ENCODE measurements around the gene CABLES1.

Gene CABLES1

DNA sequence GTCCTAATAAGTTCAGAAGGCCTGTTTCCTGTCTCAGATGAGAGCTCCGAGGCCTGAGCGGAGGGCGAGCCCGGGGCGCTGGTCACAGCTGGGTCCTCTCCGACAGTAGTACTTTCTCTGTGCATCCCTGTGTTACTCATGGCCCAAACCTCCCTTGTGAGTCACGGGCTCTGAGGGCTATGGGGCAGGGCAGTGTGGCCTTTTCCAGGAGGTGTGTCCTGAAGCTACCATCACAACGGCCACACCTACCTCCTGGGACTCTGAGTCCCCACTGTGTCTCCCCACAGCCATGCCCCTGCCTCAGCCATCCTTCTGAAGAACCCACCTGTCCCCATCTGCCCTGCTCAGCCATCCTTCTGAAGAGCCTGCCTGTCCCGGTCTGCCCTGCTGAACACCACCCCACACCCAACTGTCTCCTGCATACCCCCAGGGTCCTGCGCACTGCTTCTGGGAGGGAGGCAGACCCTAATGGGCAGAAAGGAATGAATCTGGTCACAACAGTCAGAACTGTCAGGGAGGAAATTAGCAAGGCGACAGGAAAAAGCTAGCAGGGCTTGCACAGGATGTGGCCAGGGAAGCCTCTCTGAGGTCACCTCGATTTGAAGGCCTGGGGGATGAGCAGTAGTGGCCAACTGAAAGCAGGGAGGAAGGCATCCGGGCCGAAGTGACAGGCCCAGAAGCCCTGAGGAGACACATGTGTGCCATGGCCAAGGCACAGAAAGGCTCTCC is 172.4 kb downstream of the CABLES1 start:
- Histone ChIP-seq H3K9me3 (ENCODE audit: low read length) (no peaks in the 10 kb centered on the region), H3K27me3 (ENCODE audit: insufficient read depth, low read length) (no peaks in the 10 kb centered on the region), H3K27ac (ENCODE audit: low read depth, low read length, poor library complexity, severe bottlenecking) (no peak overlapping the region), H3K36me3 (ENCODE audit: insufficient read depth, low read length) (no peaks in the 10 kb centered on the region), H2AFZ (ENCODE audit: low read length) (no peak overlapping the region), H3F3A (ENCODE audit: insufficient read depth, low read length) (no peaks in the 10 kb centered on the region), H3K4me3 (ENCODE audit: low read depth, low read length, poor library complexity, severe bottlenecking) (no peak overlapping the region), H3K79me2 (ENCODE audit: insufficient read depth, low read length) (no peaks in the 10 kb centered on the region), H4K20me1 (ENCODE audit: insufficient read depth, low read length) (no peaks in the 10 kb centered on the region), H3K4me2 (ENCODE audit: low read length) (no peak overlapping the region), H3K4me1 (ENCODE audit: insufficient read depth, low read length, severe bottlenecking) (peaks cover 4% of the 10 kb centered on the region), H3K9me2 (ENCODE audit: low read depth, low read length) (no peaks in the 10 kb centered on the region), H3K9ac (ENCODE audit: low read length) (no peak overlapping the region)
- no peak for TF ChIP-seq EZH2 (IDR thresholded peaks at IDR 0.05; ENCODE audit: borderline replicate concordance, low read length)
- TF ChIP-seq, protein P1, sequence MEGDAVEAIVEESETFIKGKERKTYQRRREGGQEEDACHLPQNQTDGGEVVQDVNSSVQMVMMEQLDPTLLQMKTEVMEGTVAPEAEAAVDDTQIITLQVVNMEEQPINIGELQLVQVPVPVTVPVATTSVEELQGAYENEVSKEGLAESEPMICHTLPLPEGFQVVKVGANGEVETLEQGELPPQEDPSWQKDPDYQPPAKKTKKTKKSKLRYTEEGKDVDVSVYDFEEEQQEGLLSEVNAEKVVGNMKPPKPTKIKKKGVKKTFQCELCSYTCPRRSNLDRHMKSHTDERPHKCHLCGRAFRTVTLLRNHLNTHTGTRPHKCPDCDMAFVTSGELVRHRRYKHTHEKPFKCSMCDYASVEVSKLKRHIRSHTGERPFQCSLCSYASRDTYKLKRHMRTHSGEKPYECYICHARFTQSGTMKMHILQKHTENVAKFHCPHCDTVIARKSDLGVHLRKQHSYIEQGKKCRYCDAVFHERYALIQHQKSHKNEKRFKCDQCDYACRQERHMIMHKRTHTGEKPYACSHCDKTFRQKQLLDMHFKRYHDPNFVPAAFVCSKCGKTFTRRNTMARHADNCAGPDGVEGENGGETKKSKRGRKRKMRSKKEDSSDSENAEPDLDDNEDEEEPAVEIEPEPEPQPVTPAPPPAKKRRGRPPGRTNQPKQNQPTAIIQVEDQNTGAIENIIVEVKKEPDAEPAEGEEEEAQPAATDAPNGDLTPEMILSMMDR (IDR thresholded peaks at IDR 0.05; ENCODE audit: low read length): no peak

Data from OCI-LY1 (cell line).